Psoas muscle (tissue), 8 donors: ENCODE data around the gene ARHGDIA. TPM values are rescaled to one million over a fixed set of nuclear protein-coding genes. Genes with fewer than 3 reads are reported as not detected.

Source experiments
- ATAC-seq, 4 donors: fragments of 200-7000 bp; cut with Tn5 transposase; one replicate each; pipeline ENCODE4 v1.9.1; 2020; ENCODE audit warnings: moderate library complexity in 3 of 4, mild to moderate bottlenecking in 2 of 4
- DNase-seq, 2 donors: peaks; one replicate each; pipeline ENCODE4 v3.0.0-alpha.2; 2020
- H3K27ac ChIP-seq: fragments of 200-600 bp; one replicate; pipeline ENCODE4 v1.8.0; 2022
- H3K27me3 ChIP-seq, 3 donors: fragments of 200-600 bp in 1 of 3; one replicate each; pipeline versions ENCODE4 v1.6.1 to v1.8.0; 2013 to 2022; ENCODE audit warnings: low read length in 2 of 3, mild to moderate bottlenecking in 2 of 3, moderate library complexity in 1 of 3; ENCODE audit not compliant: insufficient read depth in 3 of 3
- H3K36me3 ChIP-seq, 2 donors: fragments of 200-600 bp in 1 of 2; one replicate each; pipeline versions ENCODE4 v1.6.1 to v1.8.0; 2013 to 2022; ENCODE audit warnings: low read depth in 1 of 2, mild to moderate bottlenecking in 1 of 2, moderate library complexity in 1 of 2; ENCODE audit not compliant: insufficient read depth in 1 of 2
- H3K4me1 ChIP-seq: fragments of 200-600 bp; one replicate; pipeline ENCODE4 v1.8.0; 2022
- H3K4me3 ChIP-seq: fragments of 200-600 bp; one replicate; pipeline ENCODE4 v1.8.0; 2022; ENCODE audit warnings: mild to moderate bottlenecking
- H3K9me3 ChIP-seq: fragments of 200-600 bp; one replicate; pipeline ENCODE4 v1.8.0; 2022
- WGBS, 3 donors: extraction: QIAGEN DNeasy Blood & Tissue Kit; methylation state at CpG; one replicate each; pipeline versions ENCODE4 v1.1.6 to v1.1.7; 2013; 5-methylcytosine and 5-hydroxymethylcytosine counted together
- intact Hi-C, 2 donors: fragments of 100-400 bp; cut with DNase I; formaldehyde crosslinking; loops; one replicate each; pipeline versions ENCODE4 v1.11.0 to v1.14.2; 2022
- polyA plus RNA-seq, 3 donors: library from polyadenylated mRNA; stranded (reverse); fragments of 200-250 nt; gene quantifications; one replicate each; pipeline ENCODE4 v1.2.3, GENCODE V29; 2013
- total RNA-seq, 4 donors: library from RNA; stranded (reverse); fragmentation: NEBNext Ultra II Directional in 2 of 4; extraction: Animal tissue kit (Norgen Biotek cat#: 25700) in 2 of 4; gene quantifications; one replicate each; pipeline versions ENCODE4 v1.2.1 to v1.2.4, GENCODE V29; 2021 to 2023
- TF ChIP-seq, protein P1 (sequence below): fragments of 200-600 bp; IDR thresholded peaks from one replicate; pipeline ENCODE4 v1.8.0; 2022; ENCODE audit warnings: antibody characterized with exemption
- donor health status: healthy with polysubstance abuse.
- donor health status: DM: no; HTN: no; CAD: no; lungs with moderate emphysema.
- donor health status: Bipolar disorder and iron deficiency.
- donor health status: healthy.
- donor health status: DM: yes; HTN: yes; CAD: no.
- donor health status: DM: no; HTN: no; CAD: no.
- donor health status: DM: no; HTN: no; CAD: no.
- donor health status: DM: yes; HTN: yes; CAD: no.

Gene ARHGDIA
- total and polyA plus RNA-seq, 7 donors = 79.1 to 268 (median 149) TPM

DNA sequence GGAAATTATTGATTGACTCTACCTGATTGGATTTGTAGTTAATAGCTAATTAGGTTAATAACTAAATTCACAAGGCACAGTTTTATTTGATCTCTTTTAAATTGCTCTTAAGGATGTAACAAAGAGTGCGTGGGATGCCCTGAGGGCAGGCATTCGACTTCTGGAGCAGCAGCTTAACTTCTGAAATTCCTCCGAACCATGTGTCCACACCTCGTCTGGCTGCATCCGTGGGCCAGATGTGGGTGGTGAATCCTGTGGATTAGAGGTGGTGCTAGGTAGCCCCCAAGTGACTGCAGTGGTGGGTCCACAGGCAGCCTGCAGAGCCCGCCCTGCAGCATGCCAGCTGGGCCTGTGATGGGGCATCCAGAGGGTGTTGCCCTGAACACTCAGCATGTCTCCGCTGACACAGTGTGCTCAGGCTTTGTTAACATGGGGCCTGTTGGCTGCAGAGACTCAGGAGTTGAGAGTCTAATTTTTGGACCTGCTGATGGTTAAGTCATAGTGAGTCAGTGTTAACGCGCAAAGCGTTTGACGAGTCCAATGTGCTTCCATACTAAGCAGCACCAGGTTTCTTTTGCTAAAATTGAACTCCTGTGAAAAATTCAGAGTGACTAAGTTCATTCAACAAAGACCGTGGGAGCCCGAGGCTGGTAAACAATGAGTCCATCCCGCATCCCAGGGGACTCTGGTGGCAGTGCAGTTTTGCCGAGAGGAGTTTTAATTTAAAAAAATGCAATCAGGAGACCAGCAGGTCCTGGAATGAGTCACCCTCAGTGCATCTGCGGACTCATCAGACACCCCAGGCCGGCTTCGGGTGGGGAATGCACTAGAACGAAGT is 27.1 kb upstream of the ARHGDIA start:
- Histone ChIP-seq H3K4me3 (no peak overlapping the region), H3K4me1 (peaks cover 4% of the 10 kb centered on the region), H3K27me3 (no peaks in the 10 kb centered on the region), H3K36me3 (peaks cover 0 to 77% of the 10 kb centered on the region in 2 donors), H3K9me3 (no peaks in the 10 kb centered on the region), H3K27ac (no peak overlapping the region)
- WGBS, 3 donors = 87 to 90% (median 90%) methylated on average over 19 of the region's 19 CpGs
- DNase-seq (no peak), ATAC-seq (no peak)
- intact Hi-C loops = no loop called here
- TF ChIP-seq, protein P1, sequence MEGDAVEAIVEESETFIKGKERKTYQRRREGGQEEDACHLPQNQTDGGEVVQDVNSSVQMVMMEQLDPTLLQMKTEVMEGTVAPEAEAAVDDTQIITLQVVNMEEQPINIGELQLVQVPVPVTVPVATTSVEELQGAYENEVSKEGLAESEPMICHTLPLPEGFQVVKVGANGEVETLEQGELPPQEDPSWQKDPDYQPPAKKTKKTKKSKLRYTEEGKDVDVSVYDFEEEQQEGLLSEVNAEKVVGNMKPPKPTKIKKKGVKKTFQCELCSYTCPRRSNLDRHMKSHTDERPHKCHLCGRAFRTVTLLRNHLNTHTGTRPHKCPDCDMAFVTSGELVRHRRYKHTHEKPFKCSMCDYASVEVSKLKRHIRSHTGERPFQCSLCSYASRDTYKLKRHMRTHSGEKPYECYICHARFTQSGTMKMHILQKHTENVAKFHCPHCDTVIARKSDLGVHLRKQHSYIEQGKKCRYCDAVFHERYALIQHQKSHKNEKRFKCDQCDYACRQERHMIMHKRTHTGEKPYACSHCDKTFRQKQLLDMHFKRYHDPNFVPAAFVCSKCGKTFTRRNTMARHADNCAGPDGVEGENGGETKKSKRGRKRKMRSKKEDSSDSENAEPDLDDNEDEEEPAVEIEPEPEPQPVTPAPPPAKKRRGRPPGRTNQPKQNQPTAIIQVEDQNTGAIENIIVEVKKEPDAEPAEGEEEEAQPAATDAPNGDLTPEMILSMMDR = no peak

DNA sequence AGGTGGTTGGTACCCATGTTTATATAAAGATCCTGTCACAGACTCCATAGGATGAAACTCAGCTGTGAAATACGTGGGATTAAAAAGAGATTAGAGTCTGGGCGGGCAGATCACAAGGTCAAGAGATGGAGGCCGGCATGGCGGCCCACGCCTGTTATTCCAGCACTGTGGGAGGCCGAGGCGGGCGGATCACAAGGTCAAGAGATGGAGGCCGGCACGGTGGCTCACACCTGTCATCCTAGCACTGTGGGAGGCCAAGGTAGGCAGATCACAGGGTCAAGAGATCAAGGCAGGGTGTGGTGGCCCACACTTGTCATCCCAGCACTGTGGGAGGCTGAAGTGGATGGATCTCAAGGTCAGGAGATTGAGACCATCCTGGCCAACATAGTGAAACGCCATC is 24.3 kb upstream of the ARHGDIA start:
- no peak overlapping the region for H3K27ac ChIP-seq
- peaks cover 0 to 72% of the 10 kb centered on the region in 2 donors for H3K36me3 ChIP-seq
- peaks cover 10% of the 10 kb centered on the region for H3K4me1 ChIP-seq
- TF ChIP-seq, protein P1 = no peak
- ATAC-seq = no peak
- intact Hi-C loops = no loop called here
- no peaks in the 10 kb centered on the region for H3K9me3 ChIP-seq
- WGBS, 3 donors = 86 to 93% (median 87%) methylated on average over 10 to 11 of the region's 11 CpGs
- no peak overlapping the region for H3K4me3 ChIP-seq
- no peaks in the 10 kb centered on the region for H3K27me3 ChIP-seq
- DNase-seq = no peak

DNA sequence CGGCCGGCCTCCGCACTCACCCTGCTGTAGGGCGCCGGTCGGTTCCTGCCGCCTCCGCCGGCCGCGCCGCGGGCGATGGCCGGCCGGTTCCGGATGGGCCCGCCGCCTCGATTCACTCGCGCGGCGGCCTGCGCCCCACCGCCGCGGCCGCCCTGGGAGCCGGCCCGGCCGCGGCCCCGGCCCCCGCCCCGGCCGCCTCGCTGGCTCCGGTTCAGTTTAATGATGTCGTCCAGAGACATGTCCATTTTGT is 20.1 kb upstream of the ARHGDIA start:
- peaks cover 0 to 70% of the 10 kb centered on the region in 2 donors for H3K36me3 ChIP-seq
- intact Hi-C loops = no loop called here
- peaks cover 35% of the 10 kb centered on the region for H3K4me1 ChIP-seq
- no peaks in the 10 kb centered on the region for H3K9me3 ChIP-seq
- ATAC-seq = no peak
- H3K27me3 ChIP-seq = no peaks in the 10 kb centered on the region
- H3K4me3 ChIP-seq = peak overlapping the region; percentile 94
- TF ChIP-seq, protein P1 = no peak
- no peak for DNase-seq
- peak overlapping the region; percentile 89 for H3K27ac ChIP-seq
- WGBS, 3 donors = 0 to 1% (median 1%) methylated on average over 26 to 40 of the region's 40 CpGs

DNA sequence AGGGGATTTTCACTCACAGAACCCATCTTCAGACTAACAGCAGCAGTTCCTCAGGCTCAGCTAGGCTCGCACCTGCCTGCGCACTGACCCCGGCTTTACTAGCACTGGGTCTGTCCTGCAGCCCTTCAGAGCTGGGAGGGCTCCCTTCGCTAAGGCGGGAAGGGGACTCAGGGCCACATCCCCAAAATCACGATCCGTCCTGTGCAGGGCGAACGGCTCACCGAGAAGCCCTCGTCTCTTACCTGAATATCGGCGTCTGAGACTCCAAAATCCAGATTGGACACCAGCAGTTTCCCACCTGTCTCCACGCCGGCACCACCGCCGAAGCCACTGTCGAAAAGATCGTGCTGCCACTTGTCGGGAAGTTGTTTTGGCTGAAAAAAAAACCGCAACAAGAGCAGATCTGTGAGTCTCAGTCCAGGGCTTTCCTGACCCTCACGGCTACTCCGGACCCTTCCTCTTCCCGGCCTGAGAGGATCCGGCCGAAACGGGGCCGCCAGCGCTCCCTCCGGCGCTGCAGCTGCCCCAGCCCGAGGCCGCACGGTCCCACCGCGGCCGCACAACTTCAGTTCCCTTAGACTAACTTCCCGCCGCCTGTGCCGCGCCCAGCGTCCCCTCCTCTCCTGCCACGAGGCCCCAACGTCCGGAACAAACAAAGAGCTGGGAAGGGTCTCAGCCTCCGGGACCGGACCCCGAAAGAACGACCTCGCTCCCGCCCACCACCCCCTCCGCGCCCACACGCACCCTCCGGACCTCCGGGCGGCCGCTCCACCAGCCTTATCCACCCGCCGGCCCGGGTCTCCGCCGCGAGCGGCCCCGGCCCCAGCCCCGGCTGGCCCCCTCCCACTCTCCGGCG is 19.5 kb upstream of the ARHGDIA start:
- Histone ChIP-seq H3K4me1 (peaks cover 38% of the 10 kb centered on the region), H3K27me3 (no peaks in the 10 kb centered on the region), H3K4me3 (peak overlapping the region; percentile 94), H3K9me3 (no peaks in the 10 kb centered on the region), H3K27ac (peak overlapping the region; percentile 89), H3K36me3 (peaks cover 0 to 64% of the 10 kb centered on the region in 2 donors)
- TF ChIP-seq, protein P1 = no peak
- WGBS, 3 donors = 7 to 10% (median 8%) methylated on average over 45 to 69 of the region's 69 CpGs
- no peak for DNase-seq
- intact Hi-C loops = no loop called here
- no peak for ATAC-seq
